ENCODE results near the gene OR51V1.
"Not testable (repeated sequence)": the region's sequence is repeated elsewhere in the genome, so short reads cannot be mapped to it uniquely, and the experiment has no call there.

Gene OR51V1

GRCh38 chr11:5192738-5193137, 7.7 kb downstream of the OR51V1 start:
- in situ Hi-C loops (cut with HindIII; ENCODE audit: low pct_ligation_motif_present, low pct_unique_long_range_greater_than_20kb, low sequenced_read_pairs), result no loop called here
- no peak for DNase-seq

DNA sequence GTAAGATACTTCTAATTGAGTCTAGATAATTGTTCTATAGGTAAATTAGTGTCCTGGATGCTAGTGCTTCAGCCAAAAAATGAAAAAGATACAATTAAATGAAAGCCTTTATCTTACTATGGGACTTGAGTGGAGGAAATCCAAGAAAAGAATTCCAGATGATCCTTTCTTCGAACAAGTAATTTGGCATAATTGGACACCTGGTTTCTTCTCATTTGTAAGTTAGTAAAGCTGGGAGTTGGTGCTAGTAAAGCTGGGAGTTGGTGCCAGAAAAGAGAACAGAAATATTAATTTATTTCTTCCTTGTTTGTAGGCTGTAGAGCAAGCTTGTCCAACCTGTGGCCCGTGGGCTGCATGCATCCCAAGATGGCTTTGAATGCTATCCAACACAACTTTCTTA, 12.3 kb downstream of the OR51V1 start:
- no peak for DNase-seq
- in situ Hi-C loops (cut with HindIII; ENCODE audit: low pct_ligation_motif_present, low pct_unique_long_range_greater_than_20kb, low sequenced_read_pairs), result no loop called here

DNA sequence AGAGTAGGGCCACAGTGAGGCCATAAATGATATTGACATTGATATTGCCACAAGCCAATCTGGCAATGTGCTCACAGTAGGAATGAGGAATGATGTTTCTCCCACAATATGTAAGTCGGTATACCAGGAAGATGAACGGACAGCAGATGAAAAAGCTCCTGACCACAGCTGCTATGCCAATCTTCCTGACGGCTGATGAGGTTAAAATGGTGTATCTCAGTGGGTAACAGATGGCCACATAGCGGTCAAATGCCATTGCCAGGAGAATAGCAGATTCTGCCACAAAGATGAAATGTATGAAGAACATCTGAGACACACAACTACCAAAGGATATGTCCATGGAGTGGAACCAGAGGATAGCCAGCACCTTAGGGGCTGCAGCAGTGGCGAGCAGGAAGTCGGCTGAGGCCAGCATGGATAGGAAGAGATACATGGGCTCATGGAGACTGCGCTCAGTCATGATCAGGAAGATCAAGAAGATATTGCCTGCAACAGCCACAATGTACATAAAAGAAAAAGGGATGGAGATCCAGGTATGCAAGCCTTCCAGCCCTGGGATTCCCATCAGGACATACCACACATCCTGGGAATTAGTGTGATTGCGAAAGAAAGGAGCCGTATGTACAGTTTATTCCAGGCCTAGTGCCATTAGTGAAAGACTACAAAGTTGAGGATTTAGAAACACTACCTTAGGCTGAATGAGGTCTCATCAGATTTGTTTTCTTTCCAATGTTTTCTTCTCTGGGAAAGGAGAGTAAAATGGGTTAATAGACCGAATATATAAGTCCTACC, 22.2 kb downstream of the OR51V1 start:
- DNase-seq, result no peak
- in situ Hi-C loops (cut with HindIII; ENCODE audit: low pct_ligation_motif_present, low pct_unique_long_range_greater_than_20kb, low sequenced_read_pairs), result no loop called here

DNA sequence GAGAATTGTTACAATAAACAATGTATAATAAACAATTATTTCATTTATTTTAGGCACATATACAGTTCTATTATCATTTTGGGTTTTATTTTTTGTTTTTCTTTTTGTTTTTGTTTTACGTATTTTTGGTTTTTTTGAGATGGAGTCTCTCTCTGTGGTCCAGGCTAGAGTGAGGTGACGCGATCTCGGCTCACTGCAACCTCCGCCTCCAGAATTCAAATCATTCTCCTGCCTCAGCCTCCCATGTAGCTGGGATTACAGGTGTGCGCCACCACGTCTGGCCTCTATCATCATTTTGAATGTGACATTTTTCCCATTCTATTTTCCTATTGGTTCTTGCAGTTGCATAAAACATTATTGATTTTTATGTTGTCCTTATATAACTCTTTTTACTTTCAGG, 25.5 kb downstream of the OR51V1 start:
- in situ Hi-C loops (cut with HindIII; ENCODE audit: low pct_ligation_motif_present, low pct_unique_long_range_greater_than_20kb, low sequenced_read_pairs), result no loop called here
- no peak for DNase-seq

DNA sequence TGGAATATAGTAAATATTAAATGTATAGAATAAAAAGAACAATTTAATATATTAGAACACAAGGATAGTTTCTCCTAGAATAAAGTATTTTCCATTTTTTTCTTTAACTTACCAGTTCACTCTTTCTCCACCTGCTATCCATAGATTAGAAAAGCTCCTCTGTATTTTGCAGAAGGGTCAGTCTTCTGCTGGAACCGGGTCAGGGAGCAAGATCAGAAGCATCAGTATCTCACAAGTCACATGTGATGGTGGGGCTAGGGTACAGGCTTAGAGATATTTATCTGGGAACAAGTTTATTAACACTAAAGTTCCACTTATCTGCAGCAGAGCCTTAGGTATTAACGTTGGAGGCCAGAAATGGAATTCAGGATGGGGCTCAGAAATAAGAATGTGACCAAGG, 28.6 kb downstream of the OR51V1 start:
- no peak for DNase-seq
- in situ Hi-C loops (cut with HindIII; ENCODE audit: low pct_ligation_motif_present, low pct_unique_long_range_greater_than_20kb, low sequenced_read_pairs), result no loop called here

DNA sequence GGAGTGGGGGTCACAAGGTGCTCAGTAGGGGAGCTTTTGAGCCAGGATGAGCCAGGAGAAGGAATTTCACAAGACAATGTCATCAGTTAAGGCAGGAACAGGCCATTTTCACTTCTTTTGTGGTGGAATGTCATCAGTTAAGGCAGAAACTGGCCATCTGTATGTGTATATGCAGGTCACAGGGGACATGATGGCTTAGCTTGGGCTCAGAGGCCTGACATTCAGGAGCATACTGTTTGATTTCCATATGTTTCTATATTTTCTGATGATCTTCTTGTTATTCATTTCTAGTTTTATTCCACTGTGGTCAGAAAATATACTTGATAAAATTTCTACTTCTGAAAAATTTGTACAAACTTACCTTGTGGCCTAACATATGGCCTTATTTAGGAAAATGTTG, 34.6 kb downstream of the OR51V1 start:
- in situ Hi-C loops (cut with HindIII; ENCODE audit: low pct_ligation_motif_present, low pct_unique_long_range_greater_than_20kb, low sequenced_read_pairs); DNase-seq: not testable (repeated sequence)

- DNase-seq; in situ Hi-C loops (cut with HindIII; ENCODE audit: low pct_ligation_motif_present, low pct_unique_long_range_greater_than_20kb, low sequenced_read_pairs): not testable (repeated sequence)
Observed at GRCh38 chr11:5164807-5165206, 35.7 kb downstream of the OR51V1 start.

DNA sequence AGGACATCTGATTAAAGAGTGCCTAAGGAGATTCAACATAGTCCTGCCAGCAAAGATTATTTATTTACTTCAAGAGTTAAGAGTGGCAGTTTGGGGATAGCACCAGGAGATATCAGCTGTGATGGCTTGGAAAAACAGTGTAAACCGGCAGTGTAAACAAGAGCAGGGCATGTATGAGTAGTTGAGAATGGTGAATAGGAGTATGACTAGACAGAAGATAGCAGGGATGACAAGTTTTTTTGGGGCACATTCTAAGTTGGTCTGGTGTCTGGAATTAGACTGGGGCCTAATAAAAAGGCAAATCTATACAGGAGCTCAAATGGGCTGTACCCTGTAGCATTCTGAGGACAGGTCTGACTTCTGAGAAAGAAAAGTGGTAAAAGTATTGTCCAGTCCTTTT, 39.4 kb downstream of the OR51V1 start:
- in situ Hi-C loops (cut with HindIII; ENCODE audit: low pct_ligation_motif_present, low pct_unique_long_range_greater_than_20kb, low sequenced_read_pairs); DNase-seq: not testable (repeated sequence)

DNA sequence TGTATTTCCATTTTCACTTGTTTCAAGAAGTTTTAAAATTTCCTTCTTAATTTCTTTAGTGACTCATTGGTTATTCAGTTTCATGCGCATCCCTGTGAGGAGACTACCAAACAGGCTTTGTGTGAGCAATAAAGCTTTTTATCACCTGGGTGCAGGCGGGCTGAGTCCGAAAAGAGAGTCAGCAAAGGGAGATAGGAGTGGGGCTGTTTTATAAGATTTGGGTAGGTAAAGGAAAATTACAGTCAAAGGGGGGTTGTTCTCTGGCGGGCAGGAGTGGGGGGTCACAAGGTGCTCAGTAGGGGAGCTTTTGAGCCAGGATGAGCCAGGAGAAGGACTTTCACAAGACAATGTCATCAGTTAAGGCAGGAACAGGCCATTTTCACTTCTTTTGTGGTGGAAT, 40.3 kb downstream of the OR51V1 start:
- in situ Hi-C loops (cut with HindIII; ENCODE audit: low pct_ligation_motif_present, low pct_unique_long_range_greater_than_20kb, low sequenced_read_pairs), result not testable (repeated sequence)

DNA sequence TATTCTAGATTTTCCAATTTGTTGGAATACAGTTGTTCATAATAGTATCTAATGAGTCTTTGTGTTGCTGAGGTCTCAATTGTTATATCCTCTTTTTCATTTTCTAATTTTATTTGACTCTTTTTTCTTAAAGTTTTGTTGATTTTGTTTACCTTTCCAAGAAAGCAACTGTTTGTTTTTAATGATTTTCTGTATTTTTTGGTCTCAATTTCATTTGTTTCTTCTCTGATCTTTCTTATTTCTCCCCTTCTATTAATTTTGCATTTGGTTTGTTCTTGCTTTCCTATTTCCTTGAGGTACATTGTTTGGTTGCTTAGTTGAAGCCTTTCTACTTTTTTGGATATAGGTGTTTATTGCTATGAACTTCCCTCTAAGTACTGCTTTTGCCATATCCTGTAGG, 40.7 kb downstream of the OR51V1 start:
- in situ Hi-C loops (cut with HindIII; ENCODE audit: low pct_ligation_motif_present, low pct_unique_long_range_greater_than_20kb, low sequenced_read_pairs), result no loop called here
- DNase-seq, result no peak

More for the DNA sequence above, 40.3 kb downstream of the OR51V1 start:
- DNase-seq, result not testable (repeated sequence)

GRCh38 chr11:5154657-5155056, 45.8 kb downstream of the OR51V1 start, which contains the start of gene OR52A1:
TSS of gene OR52A1 (minus strand) at chr11:5154757. CDS start at chr11:5152369, 2,388 bp downstream.
- in situ Hi-C loops (cut with HindIII; ENCODE audit: low pct_ligation_motif_present, low pct_unique_long_range_greater_than_20kb, low sequenced_read_pairs), result no loop called here
- DNase-seq, result no peak

DNA sequence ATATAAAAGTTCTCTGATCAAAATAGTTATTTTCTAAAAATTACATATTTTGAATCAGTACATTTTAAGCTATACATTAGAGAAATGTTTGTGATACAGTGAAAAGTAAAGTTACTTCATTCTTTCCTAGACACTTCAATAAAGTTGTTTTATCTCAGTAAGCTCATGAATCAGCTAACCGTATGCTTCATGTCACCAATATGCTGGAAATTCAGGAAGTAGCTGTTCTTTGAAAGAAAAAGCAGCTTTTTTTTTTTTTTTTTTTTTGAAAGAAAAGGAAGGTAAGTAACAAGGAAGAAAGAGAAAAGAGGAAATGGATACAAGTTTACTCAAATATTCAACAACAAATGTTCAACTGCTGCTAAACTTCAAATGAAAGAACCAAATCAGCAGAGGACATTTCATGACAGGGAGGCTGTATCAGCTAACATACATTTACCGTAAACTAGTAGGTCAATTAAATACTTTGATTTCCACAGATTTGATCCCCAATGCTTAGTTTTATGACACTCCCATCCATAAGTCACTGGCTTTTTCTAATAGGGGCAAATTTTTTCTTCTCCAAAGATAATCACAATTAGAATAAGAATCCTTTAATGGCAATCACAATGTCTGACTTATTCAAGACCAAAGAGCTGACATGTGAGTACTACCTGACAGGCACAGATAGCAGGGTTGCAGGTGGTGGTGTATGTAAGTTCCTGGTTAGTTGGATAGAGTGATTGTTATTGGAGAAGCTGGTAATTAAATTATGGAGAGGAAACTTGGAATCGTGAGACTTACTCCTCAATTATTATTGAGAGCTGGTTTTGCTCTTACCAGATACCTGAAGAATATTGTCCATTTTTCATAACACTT, 46.7 kb downstream of the OR51V1 start:
- in situ Hi-C loops (cut with HindIII; ENCODE audit: low pct_ligation_motif_present, low pct_unique_long_range_greater_than_20kb, low sequenced_read_pairs), result no loop called here
- DNase-seq, result no peak

DNA sequence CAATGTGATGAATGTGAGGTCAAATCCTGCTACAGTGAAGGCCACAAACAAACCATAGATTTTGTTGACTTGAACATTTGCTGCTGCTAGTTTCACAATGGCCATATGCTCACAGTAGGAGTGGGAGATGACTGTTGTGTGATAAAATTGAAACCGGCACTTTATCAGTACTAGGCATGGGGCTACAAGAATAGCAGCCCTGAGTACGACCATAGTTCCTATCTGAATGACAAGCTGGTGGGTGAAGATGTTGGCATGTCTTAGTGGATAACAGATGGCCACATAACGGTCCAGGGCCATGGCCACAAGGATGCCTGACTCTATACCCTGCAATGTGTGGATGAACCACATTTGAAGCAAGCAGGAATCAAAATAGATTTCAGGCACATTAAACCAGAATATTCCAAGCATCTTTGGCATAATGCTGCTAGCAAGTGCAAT, 48.7 kb downstream of the OR51V1 start:
- DNase-seq, result no peak
- in situ Hi-C loops (cut with HindIII; ENCODE audit: low pct_ligation_motif_present, low pct_unique_long_range_greater_than_20kb, low sequenced_read_pairs), result no loop called here

All from ACHN (cell line).